Measurements from ENCODE around the gene XRN2. TPM values are rescaled to one million over a fixed set of nuclear protein-coding genes. Genes with fewer than 3 reads are reported as not detected.

The XRN2 gene
- total RNA-seq, 1 donor from 2014 or later = 46.4 TPM

DNA sequence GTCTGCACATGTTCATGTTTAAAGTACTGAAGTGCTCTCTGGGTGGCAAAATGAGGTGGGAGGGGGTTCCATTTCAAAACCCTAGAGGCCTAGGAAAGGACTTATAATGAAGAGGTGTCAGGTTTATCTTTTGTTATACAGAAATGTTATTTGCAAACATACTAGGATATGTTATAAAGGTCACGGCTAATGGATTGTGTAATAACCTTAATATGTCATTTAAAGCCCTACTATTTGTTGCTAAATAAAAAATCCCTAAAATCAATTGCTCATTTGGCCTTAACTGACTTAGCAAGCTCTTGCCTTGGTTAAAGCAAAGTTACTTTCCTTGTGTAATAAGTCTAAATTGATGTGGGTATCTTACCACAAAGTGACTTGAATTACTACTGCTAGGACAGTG lies 85.4 kb downstream of the XRN2 start:
- intact Hi-C loops (cut with DNase I) = no loop called here
- no peak for DNase-seq (ENCODE audit: extremely low spot score in 2 of 2)
- H3K27ac ChIP-seq = no peak overlapping the region
- peaks cover 0 to 37% of the 10 kb centered on the region in 2 donors for H3K36me3 ChIP-seq
- H3K9me3 ChIP-seq = no peaks in the 10 kb centered on the region
- H3K4me1 ChIP-seq = no peaks in the 10 kb centered on the region
- no peak for TF ChIP-seq POLR2AphosphoS5 (IDR thresholded peaks at IDR 0.05; ENCODE audit: insufficient read depth in 1 of 2, low read depth in 1 of 2)
- no peak for TF ChIP-seq POLR2A (IDR thresholded peaks at IDR 0.05)
- TF ChIP-seq, protein P1, sequence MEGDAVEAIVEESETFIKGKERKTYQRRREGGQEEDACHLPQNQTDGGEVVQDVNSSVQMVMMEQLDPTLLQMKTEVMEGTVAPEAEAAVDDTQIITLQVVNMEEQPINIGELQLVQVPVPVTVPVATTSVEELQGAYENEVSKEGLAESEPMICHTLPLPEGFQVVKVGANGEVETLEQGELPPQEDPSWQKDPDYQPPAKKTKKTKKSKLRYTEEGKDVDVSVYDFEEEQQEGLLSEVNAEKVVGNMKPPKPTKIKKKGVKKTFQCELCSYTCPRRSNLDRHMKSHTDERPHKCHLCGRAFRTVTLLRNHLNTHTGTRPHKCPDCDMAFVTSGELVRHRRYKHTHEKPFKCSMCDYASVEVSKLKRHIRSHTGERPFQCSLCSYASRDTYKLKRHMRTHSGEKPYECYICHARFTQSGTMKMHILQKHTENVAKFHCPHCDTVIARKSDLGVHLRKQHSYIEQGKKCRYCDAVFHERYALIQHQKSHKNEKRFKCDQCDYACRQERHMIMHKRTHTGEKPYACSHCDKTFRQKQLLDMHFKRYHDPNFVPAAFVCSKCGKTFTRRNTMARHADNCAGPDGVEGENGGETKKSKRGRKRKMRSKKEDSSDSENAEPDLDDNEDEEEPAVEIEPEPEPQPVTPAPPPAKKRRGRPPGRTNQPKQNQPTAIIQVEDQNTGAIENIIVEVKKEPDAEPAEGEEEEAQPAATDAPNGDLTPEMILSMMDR (IDR thresholded peaks at IDR 0.05) = no peak
- peaks cover 3% of the 10 kb centered on the region for H3K27me3 ChIP-seq
- no peak overlapping the region for H3K4me3 ChIP-seq

DNA sequence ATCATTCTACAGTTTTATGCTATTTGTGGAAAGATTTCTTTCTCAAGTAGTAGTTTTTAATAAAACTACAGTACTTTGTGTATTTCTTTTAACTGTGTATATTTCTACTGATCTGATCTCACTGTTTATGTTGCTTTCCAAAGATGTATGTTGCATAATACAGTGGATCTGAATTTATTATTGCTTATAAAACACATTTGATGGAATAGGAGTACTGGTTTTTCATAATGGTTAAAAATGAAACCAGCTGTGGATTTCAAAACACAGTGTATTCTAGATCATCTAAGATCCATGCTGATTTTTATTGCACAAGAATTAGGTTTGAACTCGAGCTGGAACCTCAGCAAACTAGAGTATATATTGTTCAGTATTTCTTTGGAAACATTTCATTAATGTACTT lies 86.2 kb downstream of the XRN2 start:
- DNase-seq (ENCODE audit: extremely low spot score in 2 of 2) = no peak
- Histone ChIP-seq H3K4me3 (no peak overlapping the region), H3K27ac (no peak overlapping the region), H3K36me3 (peaks cover 0 to 30% of the 10 kb centered on the region in 2 donors), H3K27me3 (peaks cover 4% of the 10 kb centered on the region), H3K4me1 (no peaks in the 10 kb centered on the region), H3K9me3 (no peaks in the 10 kb centered on the region)
- TF ChIP-seq, protein P1 (IDR thresholded peaks at IDR 0.05) = no peak
- TF ChIP-seq POLR2A (IDR thresholded peaks at IDR 0.05) (no peak), POLR2AphosphoS5 (IDR thresholded peaks at IDR 0.05; ENCODE audit: insufficient read depth in 1 of 2, low read depth in 1 of 2) (no peak)
- intact Hi-C loops (cut with DNase I) = no loop called here

DNA sequence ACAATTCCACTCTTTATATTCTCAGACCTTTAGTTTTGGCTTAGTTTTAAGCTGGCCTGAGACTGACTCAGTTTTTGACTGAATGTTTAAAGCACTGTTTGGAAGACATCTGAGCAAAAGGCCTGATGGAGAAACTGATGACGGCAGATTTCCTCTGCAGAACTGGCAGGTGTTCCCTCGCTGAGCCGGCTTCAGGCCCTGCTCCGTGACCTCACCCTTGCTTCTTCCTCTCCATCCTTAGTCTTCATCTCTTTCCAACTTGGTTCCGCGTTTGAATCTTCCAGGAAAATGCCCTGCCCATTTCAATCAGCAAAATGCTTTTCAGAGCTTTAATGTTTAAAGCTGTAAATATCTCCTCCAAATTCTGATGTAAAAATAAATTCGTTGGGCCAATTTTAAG lies 87.6 kb downstream of the XRN2 start:
- no peak overlapping the region for H3K4me3 ChIP-seq
- H3K9me3 ChIP-seq = no peaks in the 10 kb centered on the region
- H3K27ac ChIP-seq = no peak overlapping the region
- H3K36me3 ChIP-seq = peaks cover 0 to 30% of the 10 kb centered on the region in 2 donors
- intact Hi-C loops (cut with DNase I) = no loop called here
- H3K4me1 ChIP-seq = no peaks in the 10 kb centered on the region
- peaks cover 5% of the 10 kb centered on the region for H3K27me3 ChIP-seq
- DNase-seq (ENCODE audit: extremely low spot score in 2 of 2) = no peak
- no peak for TF ChIP-seq POLR2AphosphoS5 (IDR thresholded peaks at IDR 0.05; ENCODE audit: insufficient read depth in 1 of 2, low read depth in 1 of 2)
- TF ChIP-seq, protein P1 (IDR thresholded peaks at IDR 0.05) = no peak
- no peak for TF ChIP-seq POLR2A (IDR thresholded peaks at IDR 0.05)

DNA sequence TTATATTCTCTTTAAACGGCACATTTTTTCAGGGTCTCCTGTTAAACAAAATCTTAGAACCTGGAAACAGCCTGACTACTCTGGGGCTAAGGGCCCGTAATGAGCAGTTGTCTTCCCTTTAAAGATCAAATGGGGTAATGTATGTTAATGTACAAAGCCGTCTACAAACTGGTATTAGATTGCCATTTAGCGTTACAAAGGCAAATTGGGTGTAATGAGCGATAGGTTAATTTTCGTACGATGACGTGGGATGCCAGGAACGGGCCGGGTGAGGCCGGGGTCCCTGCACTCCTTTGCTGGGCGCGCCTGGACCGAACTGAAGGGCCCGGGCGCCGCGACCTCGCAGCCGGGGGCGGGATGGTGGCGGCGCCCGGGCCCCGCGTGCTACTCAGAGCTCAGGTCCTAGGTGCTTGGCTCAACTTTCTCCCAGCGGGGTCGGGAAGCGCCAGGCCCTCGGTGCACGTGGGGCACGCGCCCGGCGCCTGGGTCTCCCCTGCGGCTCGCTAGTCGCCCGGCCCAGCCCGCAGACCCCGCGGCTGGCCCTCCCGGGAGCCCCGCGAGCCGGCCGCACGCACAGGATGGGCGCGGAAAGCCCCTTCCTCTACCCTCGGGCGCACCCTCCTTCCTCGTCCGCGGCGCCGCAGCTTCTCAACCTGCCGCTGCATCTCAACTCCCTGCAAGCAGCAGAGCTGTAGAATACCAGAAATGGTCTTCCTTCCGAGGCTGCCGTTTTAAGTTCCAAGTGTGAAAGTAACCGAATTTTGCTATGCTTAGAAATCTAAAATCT lies 88.2 kb downstream of the XRN2 start:
- peaks cover 11% of the 10 kb centered on the region for H3K27me3 ChIP-seq
- no peak for TF ChIP-seq POLR2A (IDR thresholded peaks at IDR 0.05)
- TF ChIP-seq, protein P1 (IDR thresholded peaks at IDR 0.05) = no peak
- no peak for TF ChIP-seq POLR2AphosphoS5 (IDR thresholded peaks at IDR 0.05; ENCODE audit: insufficient read depth in 1 of 2, low read depth in 1 of 2)

DNA sequence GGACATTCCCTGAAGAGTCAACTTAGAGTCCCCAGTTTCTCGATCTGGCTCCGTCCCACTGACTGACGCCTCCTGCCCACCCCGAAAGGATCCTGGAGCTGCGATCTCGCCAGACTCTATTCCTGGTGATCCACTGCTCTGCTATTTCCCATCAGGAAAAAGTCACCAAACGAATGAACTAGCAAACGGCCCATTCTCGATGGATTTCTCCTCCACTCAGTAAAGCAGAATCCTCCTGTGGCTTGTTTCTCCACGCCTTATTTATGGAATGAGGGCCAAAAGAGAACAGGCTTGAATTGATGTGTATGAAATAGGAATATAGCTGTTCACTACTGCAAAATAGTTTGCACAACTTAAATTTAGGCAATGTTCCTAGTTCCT lies 88.8 kb downstream of the XRN2 start:
- intact Hi-C loops (cut with DNase I) = no loop called here
- no peak for DNase-seq (ENCODE audit: extremely low spot score in 2 of 2)
- peaks cover 0 to 21% of the 10 kb centered on the region in 2 donors for H3K36me3 ChIP-seq
- TF ChIP-seq POLR2AphosphoS5 (IDR thresholded peaks at IDR 0.05; ENCODE audit: insufficient read depth in 1 of 2, low read depth in 1 of 2) (no peak), POLR2A (IDR thresholded peaks at IDR 0.05) (no peak)
- TF ChIP-seq, protein P1 (IDR thresholded peaks at IDR 0.05) = no peak
- no peak overlapping the region for H3K4me3 ChIP-seq
- no peaks in the 10 kb centered on the region for H3K4me1 ChIP-seq
- H3K27me3 ChIP-seq = peaks cover 12% of the 10 kb centered on the region
- H3K27ac ChIP-seq = no peak overlapping the region
- H3K9me3 ChIP-seq = no peaks in the 10 kb centered on the region

More for the DNA sequence above, 88.2 kb downstream of the XRN2 start:
- Histone ChIP-seq H3K27ac (no peak overlapping the region), H3K36me3 (peaks cover 0 to 26% of the 10 kb centered on the region in 2 donors), H3K4me1 (no peaks in the 10 kb centered on the region), H3K9me3 (no peaks in the 10 kb centered on the region), H3K4me3 (no peak overlapping the region)
- no peak for DNase-seq (ENCODE audit: extremely low spot score in 2 of 2)
- intact Hi-C loops (cut with DNase I) = no loop called here
